CD4-positive, alpha-beta T cell treated with Interleukin-4 for 1 hour (primary cell): ENCODE data around the gene EXOSC3.
"Not testable (repeated sequence)": the region's sequence is repeated elsewhere in the genome, so short reads cannot be mapped to it uniquely, and the experiment has no call there.

Experiments
- DNase-seq, 2 donors: peaks; one replicate each; pipeline ENCODE4 v3.0.0-alpha.2; 2020 to 2022

EXOSC3 gene

GRCh38 chr9:37775216-37775919 lies 9.5 kb downstream of the EXOSC3 start:
- DNase-seq: no peak

- no peak for DNase-seq
Measured at GRCh38 chr9:37769995-37770394, 14.9 kb downstream of the EXOSC3 start.

GRCh38 chr9:37769306-37769705 lies 15.6 kb downstream of the EXOSC3 start:
- DNase-seq: no peak

- not testable (repeated sequence) for DNase-seq
Measured at GRCh38 chr9:37765263-37765662, 19.6 kb downstream of the EXOSC3 start.

GRCh38 chr9:37761511-37761910 lies 23.4 kb downstream of the EXOSC3 start:
- DNase-seq: no peak

- no peak for DNase-seq
Measured at GRCh38 chr9:37760416-37761161, 24.3 kb downstream of the EXOSC3 start.

- DNase-seq: no peak
Measured at GRCh38 chr9:37758747-37759146, 26.1 kb downstream of the EXOSC3 start.

GRCh38 chr9:37753489-37754190 lies 31.2 kb downstream of the EXOSC3 start, which contains the start of gene TRMT10B:
TSS of gene TRMT10B (plus strand) at chr9:37753805. CDS start at chr9:37761932, 8,127 bp downstream.
- DNase-seq: peak; percentile 70 to 76

GRCh38 chr9:37752642-37753488 lies 32.0 kb downstream of the EXOSC3 start:
- peak in 1 of 2 donors; percentile 15 for DNase-seq

- not testable (repeated sequence) for DNase-seq
Measured at GRCh38 chr9:37752112-37752511, 32.8 kb downstream of the EXOSC3 start.

- DNase-seq: not testable (repeated sequence)
Measured at GRCh38 chr9:37751704-37752103, 33.2 kb downstream of the EXOSC3 start.

GRCh38 chr9:37751186-37751585 lies 33.7 kb downstream of the EXOSC3 start:
- DNase-seq: no peak

GRCh38 chr9:37749129-37749528 lies 35.7 kb downstream of the EXOSC3 start:
- no peak for DNase-seq

- DNase-seq: peak; percentile 54 to 56
Measured at GRCh38 chr9:37747271-37747753, 37.6 kb downstream of the EXOSC3 start.

- no peak for DNase-seq
Measured at GRCh38 chr9:37746448-37747270, 38.2 kb downstream of the EXOSC3 start.

GRCh38 chr9:37745970-37746369 lies 38.9 kb downstream of the EXOSC3 start:
- no peak for DNase-seq

GRCh38 chr9:37740631-37741328 lies 44.1 kb downstream of the EXOSC3 start:
- DNase-seq: no peak

GRCh38 chr9:37740128-37740527 lies 44.7 kb downstream of the EXOSC3 start:
- no peak for DNase-seq

GRCh38 chr9:37739222-37739621 lies 45.6 kb downstream of the EXOSC3 start:
- no peak for DNase-seq

- DNase-seq: no peak
Measured at GRCh38 chr9:37732952-37733351, 51.9 kb downstream of the EXOSC3 start.
